Measurements from ENCODE around the gene KCNJ6. TPM values are rescaled to one million over a fixed set of nuclear protein-coding genes. Genes with fewer than 3 reads are reported as not detected.

KCNJ6 gene
- total RNA-seq, 4 donors from 2014 or later: 0.08 to 0.40 TPM; not detected in 2

GRCh38 chr21:37788503-37788902 lies 127.8 kb downstream of the KCNJ6 start:
- Histone ChIP-seq H3K27me3 (no peaks in the 10 kb centered on the region), H3K4me1 (no peaks in the 10 kb centered on the region), H3K36me3 (no peaks in the 10 kb centered on the region), H3K9me3 (peaks cover 0 to 11% (median 0%) of the 10 kb centered on the region in 3 donors), H3K27ac (no peak overlapping the region), H3K4me3 (no peak overlapping the region)
- 80 to 81% methylated on average over 2 to 4 of the region's 4 CpGs for WGBS, 2 donors (ENCODE audit: low coverage in 1 of 2)
- ATAC-seq: no peak
- TF ChIP-seq CTCF (IDR thresholded peaks at IDR 0.05) (no peak), EP300 (IDR thresholded peaks at IDR 0.05) (no peak), POLR2AphosphoS5 (IDR thresholded peaks at IDR 0.05) (no peak), POLR2A (IDR thresholded peaks at IDR 0.05) (no peak)

- ATAC-seq: no peak
- no CpG with 5 or more reads among the region's 1 CpG for WGBS, 2 donors (ENCODE audit: low coverage in 1 of 2)
- H3K27ac ChIP-seq: no peak overlapping the region
Measured at GRCh38 chr21:37787456-37787855, 128.8 kb downstream of the KCNJ6 start.

GRCh38 chr21:37784591-37785318 lies 131.5 kb downstream of the KCNJ6 start:
- no peak for TF ChIP-seq EP300 (IDR thresholded peaks at IDR 0.05)
- no peak for TF ChIP-seq CTCF (IDR thresholded peaks at IDR 0.05)
- no peak for TF ChIP-seq POLR2AphosphoS5 (IDR thresholded peaks at IDR 0.05)
- no peak for TF ChIP-seq POLR2A (IDR thresholded peaks at IDR 0.05)
- no peaks in the 10 kb centered on the region for H3K36me3 ChIP-seq
- H3K9me3 ChIP-seq: peaks cover 0 to 28% (median 0%) of the 10 kb centered on the region in 3 donors
- no peak overlapping the region for H3K4me3 ChIP-seq
- H3K4me1 ChIP-seq: no peaks in the 10 kb centered on the region
- no peak for ATAC-seq
- H3K27ac ChIP-seq: no peak overlapping the region
- WGBS, 2 donors (ENCODE audit: low coverage in 1 of 2): 50 to 53% methylated on average over 3 to 4 of the region's 7 CpGs
- H3K27me3 ChIP-seq: no peaks in the 10 kb centered on the region

More at GRCh38 chr21:37787456-37787855, 128.8 kb downstream of the KCNJ6 start:
- no peak for TF ChIP-seq POLR2AphosphoS5 (IDR thresholded peaks at IDR 0.05)
- TF ChIP-seq EP300 (IDR thresholded peaks at IDR 0.05): no peak
- TF ChIP-seq CTCF (IDR thresholded peaks at IDR 0.05): no peak
- Histone ChIP-seq H3K4me3 (no peak overlapping the region), H3K27me3 (no peaks in the 10 kb centered on the region), H3K36me3 (no peaks in the 10 kb centered on the region), H3K9me3 (peaks cover 0 to 11% (median 0%) of the 10 kb centered on the region in 3 donors), H3K4me1 (no peaks in the 10 kb centered on the region)

GRCh38 chr21:37783016-37783415 lies 133.2 kb downstream of the KCNJ6 start:
- TF ChIP-seq EP300 (IDR thresholded peaks at IDR 0.05): no peak
- no peak for TF ChIP-seq CTCF (IDR thresholded peaks at IDR 0.05)
- no peak for TF ChIP-seq POLR2A (IDR thresholded peaks at IDR 0.05)
- no peak for TF ChIP-seq POLR2AphosphoS5 (IDR thresholded peaks at IDR 0.05)
- WGBS, 2 donors (ENCODE audit: low coverage in 1 of 2): 87% methylated on average over 6 of the region's 6 CpGs; no CpG with 5 or more reads in 1 of the 2 donors
- peaks cover 6% of the 10 kb centered on the region for H3K27me3 ChIP-seq
- H3K9me3 ChIP-seq: peaks cover 0 to 18% (median 0%) of the 10 kb centered on the region in 3 donors
- ATAC-seq: no peak
- no peaks in the 10 kb centered on the region for H3K36me3 ChIP-seq
- H3K4me3 ChIP-seq: no peak overlapping the region
- H3K27ac ChIP-seq: no peak overlapping the region
- H3K4me1 ChIP-seq: no peaks in the 10 kb centered on the region
